Peyer's patch (tissue), 4 donors: ENCODE measurements around the gene SOX5.

Experiments used
- POLR2A ChIP-seq, 2 donors: fragments of 450-650 bp; IDR thresholded peaks; one replicate each; pipeline ENCODE4 v1.5.1; 2017; ENCODE audit warnings: antibody characterized with exemption in 2 of 2, mild to moderate bottlenecking in 2 of 2, moderate library complexity in 2 of 2
- TF ChIP-seq, protein P1 (sequence below), 6 experiments: fragments of 450-650 bp in 4 of 6; fragments of 200-600 bp in 2 of 6; sonication (generic) in 1 of 6; IDR thresholded peaks; one replicate each; pipeline ENCODE4 v1.5.1; 2017 to 2019; ENCODE audit warnings: antibody characterized with exemption in 6 of 6, mild to moderate bottlenecking in 3 of 6, moderate library complexity in 1 of 6

DNA sequence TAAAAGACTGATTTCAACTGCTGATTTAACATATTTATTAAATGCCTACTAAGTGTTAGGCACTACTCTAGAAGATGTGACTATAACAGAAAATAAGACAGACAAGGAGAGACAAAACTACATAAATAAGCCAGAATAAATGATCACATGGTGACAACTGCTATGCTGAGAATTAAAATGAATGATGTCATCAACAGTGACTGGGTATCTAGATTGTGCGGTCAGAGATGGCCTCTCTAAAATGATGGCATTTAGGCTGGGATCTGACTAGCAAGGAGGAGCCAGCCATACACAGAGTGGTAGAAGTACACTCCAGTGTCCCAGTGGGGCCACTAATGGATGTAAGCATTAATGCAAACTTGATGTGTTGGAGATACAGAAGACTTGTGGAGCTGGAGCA lies 37.6 kb upstream of the SOX5 start:
- TF ChIP-seq, protein P1, sequence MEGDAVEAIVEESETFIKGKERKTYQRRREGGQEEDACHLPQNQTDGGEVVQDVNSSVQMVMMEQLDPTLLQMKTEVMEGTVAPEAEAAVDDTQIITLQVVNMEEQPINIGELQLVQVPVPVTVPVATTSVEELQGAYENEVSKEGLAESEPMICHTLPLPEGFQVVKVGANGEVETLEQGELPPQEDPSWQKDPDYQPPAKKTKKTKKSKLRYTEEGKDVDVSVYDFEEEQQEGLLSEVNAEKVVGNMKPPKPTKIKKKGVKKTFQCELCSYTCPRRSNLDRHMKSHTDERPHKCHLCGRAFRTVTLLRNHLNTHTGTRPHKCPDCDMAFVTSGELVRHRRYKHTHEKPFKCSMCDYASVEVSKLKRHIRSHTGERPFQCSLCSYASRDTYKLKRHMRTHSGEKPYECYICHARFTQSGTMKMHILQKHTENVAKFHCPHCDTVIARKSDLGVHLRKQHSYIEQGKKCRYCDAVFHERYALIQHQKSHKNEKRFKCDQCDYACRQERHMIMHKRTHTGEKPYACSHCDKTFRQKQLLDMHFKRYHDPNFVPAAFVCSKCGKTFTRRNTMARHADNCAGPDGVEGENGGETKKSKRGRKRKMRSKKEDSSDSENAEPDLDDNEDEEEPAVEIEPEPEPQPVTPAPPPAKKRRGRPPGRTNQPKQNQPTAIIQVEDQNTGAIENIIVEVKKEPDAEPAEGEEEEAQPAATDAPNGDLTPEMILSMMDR (IDR thresholded peaks at IDR 0.05), result no peak
- no peak for TF ChIP-seq POLR2A (IDR thresholded peaks at IDR 0.05)
